GM12873 (cell line): Measurements from ENCODE around the gene UPF1.

Source experiments
- CTCF ChIP-seq: IDR thresholded peaks from 2 replicates; pipeline ENCODE4 v1.5.1; 2012; ENCODE audit warnings: low read depth, mild to moderate bottlenecking, moderate library complexity, low read length, control low read depth; ENCODE audit not compliant: insufficient read depth; ENCODE audit errors: missing control alignments

Gene UPF1

GRCh38 chr19:18904334-18905057 lies 72.7 kb downstream of the UPF1 start:
- no peak for TF ChIP-seq CTCF

GRCh38 chr19:18905058-18905456 lies 73.3 kb downstream of the UPF1 start:
- no peak for TF ChIP-seq CTCF

DNA sequence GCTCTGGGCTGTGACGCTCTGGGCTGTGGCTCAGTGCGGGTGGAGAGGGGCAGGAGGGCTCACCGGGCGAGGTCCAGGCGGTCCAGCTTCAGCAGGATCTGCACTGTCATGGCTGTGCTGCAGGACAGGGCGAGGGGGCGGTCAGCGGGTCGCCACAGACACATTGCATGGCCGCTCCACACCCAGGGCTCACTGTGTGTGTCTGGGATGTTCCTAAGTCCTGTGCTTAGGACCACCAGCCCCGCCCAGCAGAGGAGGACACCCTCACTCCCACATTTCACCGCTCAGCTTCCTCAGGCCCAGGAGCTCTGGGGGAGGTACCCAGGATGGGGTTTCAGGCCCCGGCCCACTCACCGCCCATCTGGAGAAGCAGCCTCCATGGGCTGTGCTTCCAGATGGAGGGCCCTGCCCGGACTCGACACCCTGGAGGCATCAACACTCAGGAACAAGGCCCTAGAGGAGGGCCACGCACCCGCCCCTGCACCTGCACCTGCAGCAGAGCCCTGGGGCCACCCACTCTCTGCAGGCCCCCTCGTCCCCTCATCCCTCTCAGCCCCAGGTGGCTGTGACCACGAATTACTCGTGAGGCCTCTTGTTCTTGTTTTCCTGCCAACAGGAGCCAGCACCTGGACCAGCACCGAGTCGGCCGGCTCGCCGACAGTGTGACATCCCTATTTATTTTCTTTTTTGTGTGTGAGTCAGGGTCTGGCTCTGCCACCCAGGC lies 73.9 kb downstream of the UPF1 start:
- no peak for TF ChIP-seq CTCF

- no peak for TF ChIP-seq CTCF
Observed at GRCh38 chr19:18906605-18907519, 75.1 kb downstream of the UPF1 start.

DNA sequence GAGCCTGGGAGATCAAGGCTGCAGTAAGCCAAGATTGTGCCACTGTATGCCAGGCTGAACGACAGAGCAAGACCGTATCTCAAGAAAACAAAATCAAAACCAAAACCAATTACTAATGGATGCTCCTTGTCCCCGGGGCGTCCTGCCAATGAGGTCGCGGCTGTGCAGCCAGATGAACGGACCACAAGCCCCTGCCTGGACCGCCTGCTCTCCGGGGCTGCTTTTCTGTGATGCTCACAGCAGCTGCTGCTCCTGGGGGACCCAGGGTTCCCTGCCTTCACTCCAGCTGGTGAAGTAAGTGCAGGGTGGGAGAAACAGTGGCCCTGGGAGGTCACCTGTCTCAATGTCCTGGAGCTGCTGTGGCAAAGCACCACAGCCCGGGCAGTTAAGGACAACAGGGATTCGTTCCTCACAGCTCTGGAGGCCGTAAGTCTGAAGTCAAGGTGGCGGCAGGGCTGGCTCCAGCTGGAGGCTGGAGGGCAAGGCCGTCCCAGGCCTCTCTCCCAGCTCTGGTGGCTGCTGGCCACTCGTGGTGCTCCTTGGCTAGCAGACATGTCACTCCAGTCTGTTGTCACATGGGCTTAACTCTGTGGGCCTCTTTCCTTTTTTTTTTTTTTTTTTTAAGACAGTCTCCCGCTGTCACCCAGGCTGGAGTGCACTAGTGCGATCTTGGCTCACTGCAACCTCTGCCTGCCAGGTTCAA lies 77.3 kb downstream of the UPF1 start:
- no peak for TF ChIP-seq CTCF

DNA sequence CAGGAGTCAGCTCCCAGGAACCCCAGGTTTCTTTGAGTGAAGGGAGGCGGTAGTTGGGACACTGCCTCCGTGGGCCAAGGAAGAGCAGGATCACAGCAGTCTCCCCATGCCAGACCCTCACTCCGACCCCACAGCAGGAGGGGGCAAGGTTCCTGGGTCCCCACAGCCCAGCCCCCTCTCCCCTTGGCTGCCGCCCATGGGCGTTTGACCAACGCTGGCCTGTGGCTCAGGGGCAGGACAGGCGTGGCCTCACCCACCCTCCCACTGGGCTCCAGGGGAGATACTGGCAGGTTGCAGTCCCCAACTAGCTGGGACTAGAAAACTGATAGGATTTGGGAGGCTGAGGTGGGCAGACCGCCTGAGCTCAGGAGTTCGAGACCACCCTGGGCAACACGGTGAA lies 78.3 kb downstream of the UPF1 start:
- no peak for TF ChIP-seq CTCF
